GM20431 (cell line): ENCODE results near the gene ZNF626.
"Not testable (repeated sequence)": the region's sequence is repeated elsewhere in the genome, so short reads cannot be mapped to it uniquely, and the experiment has no call there.

Experiments
- in situ Hi-C: fragments of 300-500 bp; cut with MseI, MboI; formaldehyde crosslinking; loops from one replicate; pipeline ENCODE4 v1.15.0; 2020; ENCODE audit warnings: low sequenced_read_pairs; ENCODE audit not compliant: unreplicated experiment

The ZNF626 gene

DNA sequence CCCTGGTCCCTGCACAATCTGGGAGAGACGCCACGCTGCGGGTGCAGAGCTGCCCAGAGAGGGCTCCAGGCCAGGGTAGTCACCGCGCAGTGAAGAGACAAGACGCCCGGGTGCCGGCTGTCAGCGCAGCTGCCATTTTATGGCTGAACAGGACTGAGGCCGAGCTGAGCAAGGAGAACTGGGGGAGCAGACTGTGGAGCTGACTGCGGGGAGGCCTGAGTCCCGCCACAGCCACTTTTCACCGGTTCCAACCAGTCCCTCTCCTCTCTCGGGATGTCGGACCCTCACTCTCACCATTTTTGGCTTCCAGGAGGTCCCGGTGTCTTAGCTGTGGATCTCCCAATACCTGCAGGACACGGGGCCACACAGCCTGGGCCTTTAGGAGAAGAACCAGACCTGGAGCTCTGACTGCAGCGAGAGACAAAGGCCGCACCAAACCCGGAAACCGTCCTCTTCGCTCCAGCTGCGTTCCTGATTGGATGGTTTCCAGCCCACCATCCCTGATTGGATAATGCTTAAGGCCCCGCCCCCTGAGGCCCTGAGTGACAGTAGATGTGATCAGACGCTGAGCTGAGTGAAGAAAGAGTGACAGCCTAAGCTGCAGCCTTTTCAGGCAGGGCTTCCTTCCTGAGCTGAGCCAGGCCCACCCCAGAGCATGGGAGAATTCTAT is at the start of gene ZNF626:
Gene ZNF626 (minus strand): TSS at position 422 of the 670 bp plus-strand sequence. CDS start 125 bp downstream, at position 297.
- in situ Hi-C loops: no loop called here

DNA sequence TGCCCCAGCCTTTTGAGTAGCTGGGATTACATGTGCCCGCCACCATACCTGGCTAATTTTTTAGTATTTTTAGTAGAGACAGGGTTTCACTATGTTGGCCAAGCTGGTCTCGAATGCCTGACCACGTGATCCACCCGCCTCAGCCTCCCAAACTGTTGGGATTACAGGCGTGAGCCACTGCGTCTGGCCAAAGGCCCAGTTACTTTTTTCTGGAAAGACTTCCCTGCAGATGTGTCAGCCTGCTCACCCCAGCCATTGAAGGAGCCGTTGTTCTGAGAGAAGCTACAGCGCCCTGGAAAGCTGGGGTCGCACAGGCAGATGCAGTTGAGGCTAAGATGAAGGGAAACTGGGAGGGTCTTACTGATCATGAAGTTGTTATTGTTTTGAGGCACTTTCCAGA is 7.9 kb upstream of the ZNF626 start:
- in situ Hi-C loops: no loop called here

DNA sequence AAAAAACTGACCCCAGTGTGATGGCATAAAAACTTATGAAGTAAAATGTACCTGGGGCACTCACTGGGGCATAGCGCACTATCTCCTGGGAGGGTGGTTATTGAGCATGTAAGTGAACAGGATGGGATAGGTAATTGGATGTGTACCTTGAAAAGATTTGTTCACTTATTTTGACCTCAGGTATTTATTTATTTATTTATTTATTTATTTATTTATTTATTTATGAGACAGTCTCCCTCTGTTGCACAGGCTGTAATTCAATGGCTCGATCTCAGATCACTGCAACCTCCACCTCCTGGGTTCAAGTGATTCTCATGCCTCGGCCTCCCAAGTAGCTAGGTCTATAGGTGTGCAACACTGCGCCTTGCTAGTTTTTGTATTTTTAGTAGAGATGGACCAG is 5.9 kb upstream of the ZNF626 start:
- in situ Hi-C loops: no loop called here

DNA sequence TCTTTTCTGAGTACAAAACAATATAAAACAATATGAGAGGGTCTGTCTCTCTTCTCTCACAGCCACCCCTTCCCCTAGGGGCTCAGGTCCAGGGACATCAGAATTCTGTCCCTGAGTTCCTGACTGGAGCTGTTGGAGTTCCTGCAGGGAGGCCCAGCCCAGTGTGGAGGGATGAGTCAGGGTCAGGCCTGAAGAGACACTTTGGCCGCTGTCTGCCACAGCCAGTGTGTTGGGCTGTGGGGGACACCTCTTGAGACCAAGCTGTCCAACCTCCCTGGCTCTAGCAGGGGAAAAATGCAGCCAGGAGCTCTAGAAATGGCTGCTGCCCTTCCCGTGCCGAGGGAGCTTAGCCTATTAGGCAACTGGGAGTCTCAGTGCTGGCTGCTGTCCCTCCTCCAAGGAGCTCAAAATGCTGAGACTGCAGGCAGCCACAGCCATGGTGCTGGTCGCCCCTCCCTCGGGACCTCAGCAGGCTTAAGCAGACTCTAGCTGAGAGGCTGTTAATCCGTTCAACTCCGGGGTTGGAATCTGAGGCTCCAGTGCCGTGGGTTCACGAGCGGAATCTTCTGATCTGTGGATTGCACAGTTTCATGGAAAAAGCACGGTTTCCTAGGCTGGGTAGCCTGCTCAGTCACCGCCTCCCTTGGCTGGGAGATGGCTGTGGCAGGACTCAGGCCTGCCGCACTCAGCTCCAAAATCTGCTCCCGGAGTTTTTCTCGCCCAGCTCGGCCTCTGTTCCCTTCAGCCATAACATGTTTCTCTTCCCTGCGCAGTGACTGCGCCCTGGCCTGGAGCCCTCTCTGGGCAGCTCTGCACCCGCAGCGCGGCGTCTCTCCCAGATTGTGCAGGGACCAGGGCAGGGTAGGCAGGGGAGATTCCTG is 3.8 kb upstream of the ZNF626 start:
- in situ Hi-C loops: no loop called here

DNA sequence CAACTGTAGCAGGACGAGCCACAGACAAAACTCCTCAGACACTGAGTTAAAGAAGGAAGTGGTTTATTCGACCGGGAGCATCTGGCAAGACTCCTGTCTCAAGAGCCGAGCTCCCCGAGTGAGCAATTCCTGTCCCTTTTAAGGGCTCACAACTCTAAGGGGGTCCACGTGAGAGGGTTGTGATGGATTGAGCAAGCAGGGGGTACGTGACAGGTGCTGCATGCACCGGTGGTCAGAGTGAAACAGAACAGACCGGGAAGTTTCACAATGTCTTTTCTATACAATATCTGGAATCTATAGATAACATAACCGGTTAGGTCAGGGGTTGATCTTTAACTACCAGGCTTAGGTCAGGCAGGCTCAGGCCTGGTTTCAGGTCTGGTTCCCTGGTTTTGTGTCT is 3.1 kb upstream of the ZNF626 start:
- in situ Hi-C loops: not testable (repeated sequence)

DNA sequence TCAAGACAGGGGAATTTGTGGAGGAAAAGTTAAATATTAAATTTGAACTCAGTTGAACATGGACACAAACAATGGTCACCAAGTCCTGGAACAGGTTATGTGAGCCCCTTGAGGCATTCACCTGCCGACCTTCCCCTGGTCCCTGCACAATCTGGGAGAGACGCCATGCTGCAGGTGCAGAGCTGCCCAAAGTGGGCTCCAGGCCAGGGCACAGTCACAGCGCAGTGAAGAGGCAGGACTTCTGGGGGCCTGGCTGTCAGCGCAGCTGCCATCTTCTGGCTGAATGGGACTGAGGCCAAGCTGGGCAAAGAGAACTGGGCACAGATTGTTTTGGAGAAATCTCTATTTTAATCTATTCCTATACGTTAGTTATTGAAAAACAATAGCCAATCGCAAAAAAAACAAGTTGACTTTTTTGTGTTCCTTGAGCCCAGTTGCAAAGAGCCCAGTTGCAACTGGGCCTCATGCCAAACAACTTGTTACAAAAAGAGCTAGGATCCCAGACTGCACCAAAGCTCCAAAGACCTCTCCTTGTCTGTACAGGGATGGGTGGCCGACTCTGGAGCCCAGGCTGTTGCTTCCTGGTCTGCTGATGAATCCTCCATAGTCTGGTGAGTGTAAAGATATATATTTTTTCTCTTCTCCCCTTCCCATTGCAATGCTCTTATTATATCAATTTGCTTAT is 1.2 kb upstream of the ZNF626 start:
- in situ Hi-C loops: no loop called here

DNA sequence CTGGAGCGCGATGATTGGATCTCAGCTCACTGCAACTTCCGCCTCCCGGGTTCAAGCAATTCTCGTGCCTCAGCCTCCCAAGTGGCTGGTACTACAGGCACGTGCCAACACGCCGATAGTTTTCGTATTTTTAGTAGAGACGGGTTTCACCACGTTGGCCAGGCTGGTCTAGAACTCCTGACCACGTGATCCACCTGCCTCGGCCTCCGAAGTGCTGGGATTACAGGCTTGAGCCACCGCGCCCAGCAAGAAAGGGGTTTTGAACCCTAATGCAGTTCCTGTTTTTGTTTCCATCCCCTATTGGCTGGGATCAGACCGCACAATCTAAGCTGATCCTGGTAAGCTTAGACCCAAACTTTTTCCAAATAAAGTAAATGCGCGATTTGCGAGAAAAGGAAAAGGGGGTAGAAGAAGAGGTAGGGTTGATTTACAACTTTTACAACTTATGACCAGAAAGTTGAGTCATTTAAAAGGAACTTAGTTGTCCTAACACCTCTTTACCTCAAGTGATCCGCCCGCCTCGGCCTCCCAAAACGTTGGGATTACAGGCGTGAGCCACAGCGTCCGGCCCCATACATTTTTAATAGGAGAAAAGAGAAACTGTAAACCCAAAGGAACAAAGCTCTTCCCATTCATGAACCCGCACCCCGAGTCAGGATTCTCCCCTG is 764 bp downstream of the ZNF626 start:
- in situ Hi-C loops: no loop called here

DNA sequence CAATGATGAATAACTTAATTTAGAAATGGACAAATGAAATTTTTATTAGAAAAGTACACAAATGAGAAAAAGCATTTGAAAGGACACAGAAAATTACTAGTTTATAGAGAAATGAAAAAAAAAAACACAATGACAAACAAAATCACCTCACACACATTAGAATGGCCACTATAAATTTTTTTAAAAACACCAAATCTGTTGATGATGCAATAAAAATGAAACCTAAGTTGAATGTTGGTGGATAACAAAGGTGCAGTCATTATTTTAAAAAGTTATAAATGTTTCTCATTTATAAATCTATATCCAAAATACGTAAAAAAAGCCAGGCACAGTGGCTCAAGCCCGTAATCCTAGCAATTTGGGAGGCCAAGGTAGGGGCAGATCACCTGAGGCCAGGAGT is 20.8 kb downstream of the ZNF626 start:
- in situ Hi-C loops: no loop called here

DNA sequence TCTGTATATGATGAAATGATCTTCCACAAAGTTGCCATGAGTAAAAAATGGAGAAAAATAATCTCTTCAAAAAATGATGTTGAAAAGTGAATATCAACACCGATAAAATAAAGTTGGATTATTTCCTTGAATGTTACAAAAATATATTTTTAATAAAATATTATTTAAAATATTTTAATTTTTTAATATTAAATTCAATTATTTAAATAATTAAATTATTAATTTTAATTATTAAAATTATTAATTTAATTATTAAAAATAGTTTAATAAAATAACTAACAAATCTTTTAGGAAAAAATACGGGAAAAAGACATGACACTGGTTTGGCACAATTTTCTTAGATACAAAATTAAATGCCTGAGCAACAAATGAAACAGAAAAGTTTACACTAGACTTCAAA is 21.3 kb downstream of the ZNF626 start:
- in situ Hi-C loops: no loop called here

DNA sequence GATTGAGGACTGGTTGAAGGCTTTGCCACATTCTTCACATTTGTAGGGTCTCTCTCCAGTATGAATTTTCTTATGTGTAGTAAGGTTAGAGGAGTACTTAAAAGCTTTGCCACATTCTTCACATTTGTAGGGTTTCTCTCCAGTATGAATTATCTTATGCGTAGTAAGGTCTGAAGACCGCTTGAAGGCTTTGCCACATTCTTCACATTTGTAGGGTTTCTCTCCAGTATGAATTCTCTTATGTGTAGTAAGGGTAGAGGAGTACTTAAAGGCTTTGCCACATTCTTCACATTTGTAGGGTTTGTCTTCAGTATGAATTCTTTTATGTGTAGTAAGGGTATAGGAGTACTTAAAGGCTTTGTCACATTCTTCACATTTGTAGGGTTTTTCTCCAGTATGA is 36.8 kb downstream of the ZNF626 start:
- in situ Hi-C loops: not testable (repeated sequence)

DNA sequence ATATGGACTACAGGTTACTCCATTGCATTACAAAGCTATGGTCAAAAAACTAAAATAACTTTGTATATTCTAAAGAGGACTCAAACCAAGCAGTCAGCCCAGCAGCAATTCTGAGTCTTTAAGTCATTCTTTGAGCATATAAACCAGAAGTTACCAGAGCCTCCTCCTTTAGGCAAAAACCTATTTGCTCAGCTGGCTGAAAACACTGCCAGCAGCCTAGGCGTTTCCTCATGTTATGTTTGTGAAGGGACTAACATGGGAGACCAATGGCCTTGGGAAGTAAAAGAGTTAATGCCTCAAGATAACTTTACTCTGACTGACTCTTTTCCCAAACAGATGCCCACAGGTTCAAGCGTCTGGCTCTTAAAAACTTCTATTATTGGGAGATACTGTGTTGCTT is 45.3 kb downstream of the ZNF626 start:
- in situ Hi-C loops: no loop called here

DNA sequence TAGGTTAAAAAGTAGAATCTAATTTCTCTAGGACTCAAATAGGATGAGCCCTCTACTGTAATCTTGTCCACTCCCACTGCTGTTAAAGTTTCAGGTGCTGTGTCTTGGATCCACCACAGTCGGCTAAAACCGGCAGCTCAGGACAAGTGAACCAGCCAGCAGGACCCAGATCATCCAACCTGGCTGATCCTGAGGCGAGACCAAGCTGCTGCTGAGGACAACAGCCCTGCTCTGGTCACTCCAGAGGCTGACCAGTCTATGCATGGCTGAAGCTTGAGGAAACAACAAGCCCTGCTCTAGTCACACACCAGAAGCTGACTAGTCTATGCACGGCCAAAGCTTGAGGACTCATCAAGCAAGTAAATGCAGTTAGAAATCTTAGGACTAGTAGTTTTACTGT is 46.4 kb downstream of the ZNF626 start:
- in situ Hi-C loops: not testable (repeated sequence)

DNA sequence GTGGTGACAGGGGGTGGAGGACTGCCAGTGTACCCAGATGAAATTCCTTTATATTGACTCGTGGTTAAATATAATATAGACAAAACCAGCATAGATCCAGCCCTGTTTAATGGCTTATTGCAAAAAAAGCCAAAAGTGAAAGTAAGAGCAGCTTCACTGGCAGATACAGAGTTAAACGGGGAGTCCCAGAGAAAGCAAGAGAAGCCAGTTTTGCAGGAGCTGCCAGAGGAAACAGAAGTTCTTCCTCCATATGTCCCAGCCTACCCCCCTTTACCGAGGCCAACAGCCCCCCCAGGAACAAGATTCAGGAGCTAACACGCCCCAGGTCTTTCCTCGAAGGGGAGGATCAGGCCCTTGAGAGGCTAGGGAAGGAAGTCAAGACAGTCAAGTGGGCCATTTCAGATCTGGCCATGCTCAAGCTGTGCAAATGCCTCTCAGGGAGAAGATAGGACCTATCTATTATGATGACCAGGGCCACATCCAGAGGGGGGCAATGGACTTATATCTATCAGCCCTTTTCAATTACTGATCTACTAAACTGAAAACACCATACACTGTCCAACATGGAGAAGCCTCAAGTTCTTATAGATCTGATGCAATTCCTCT is 48.6 kb downstream of the ZNF626 start:
- in situ Hi-C loops: no loop called here

DNA sequence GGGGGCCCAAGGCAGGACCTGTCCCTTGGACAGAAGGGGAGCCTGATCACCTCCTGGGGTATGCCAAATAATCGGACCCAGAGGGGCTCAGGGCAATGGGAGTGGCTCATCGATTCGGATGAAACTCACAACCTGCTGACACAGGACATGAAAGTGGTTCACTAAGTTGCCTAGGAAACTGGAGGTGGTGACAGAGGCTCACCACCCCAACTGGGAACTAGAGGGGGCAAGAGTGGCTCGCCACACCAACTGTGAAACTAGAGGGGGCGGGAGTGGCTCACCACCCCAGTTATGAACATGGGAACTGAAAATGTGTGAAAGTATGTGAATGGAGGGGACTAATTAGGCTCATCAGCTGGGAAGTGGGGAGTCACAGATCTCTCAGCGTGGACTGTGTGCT is 49.5 kb downstream of the ZNF626 start:
- in situ Hi-C loops: no loop called here

DNA sequence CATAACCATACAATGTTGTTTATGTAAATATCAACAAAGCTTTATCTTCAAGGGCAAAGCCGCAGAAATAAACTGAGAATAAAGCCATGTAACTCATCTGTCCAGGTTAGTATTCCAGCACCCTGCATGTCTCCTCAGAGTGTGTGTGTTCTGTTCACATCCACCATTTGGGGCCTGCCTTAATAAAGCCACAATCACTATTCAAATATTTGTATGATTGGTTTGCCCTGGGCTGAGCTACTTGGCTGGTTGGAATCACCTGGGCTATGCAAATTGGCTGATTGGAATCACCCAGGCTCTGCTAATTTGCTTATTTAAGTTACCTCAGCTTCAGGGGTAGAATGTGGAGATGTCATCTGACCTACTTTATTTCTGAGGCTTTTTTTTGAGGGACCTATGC is 53.4 kb downstream of the ZNF626 start:
- in situ Hi-C loops: no loop called here
